GM23338 (cell line): ENCODE data around the gene IQCE. TPM values are rescaled to one million over a fixed set of nuclear protein-coding genes. Genes with fewer than 3 reads are reported as not detected.

Experiments
- ATAC-seq: fragments of 200-7000 bp; cut with Tn5 transposase; 3 replicates; pipeline ENCODE4 v1.9.1; 2020
- DNase-seq: peaks from one replicate; pipeline ENCODE4 v3.0.0-alpha.2; 2015; ENCODE audit warnings: low spot score
- H2AFZ ChIP-seq: fragments of 200-600 bp; sonication (generic); 2 replicates; pipeline ENCODE4 v1.8.0; 2016; ENCODE audit warnings: antibody characterized with exemption, mild to moderate bottlenecking, moderate library complexity
- H3F3A ChIP-seq: fragments of 200-600 bp; sonication (generic); replicated peaks from 2 replicates; pipeline ENCODE4 v1.8.0; 2017; ENCODE audit warnings: antibody characterized with exemption, mixed run types, low read depth
- H3K27ac ChIP-seq: fragments of 200-600 bp; sonication (generic); 2 replicates; pipeline ENCODE4 v1.6.1; 2016; ENCODE audit warnings: low read depth
- H3K27me3 ChIP-seq: fragments of 200-600 bp; sonication (generic); 2 replicates; pipeline ENCODE4 v1.8.0; 2016; ENCODE audit warnings: mild to moderate bottlenecking, mixed run types, moderate library complexity; ENCODE audit not compliant: insufficient read depth
- H3K36me3 ChIP-seq: fragments of 200-600 bp; sonication (generic); 2 replicates; pipeline ENCODE4 v1.8.0; 2016; ENCODE audit warnings: mild to moderate bottlenecking; ENCODE audit not compliant: insufficient read depth
- H3K4me1 ChIP-seq: fragments of 200-600 bp; sonication (generic); 2 replicates; pipeline ENCODE4 v1.8.0; 2016; ENCODE audit warnings: mild to moderate bottlenecking, moderate library complexity; ENCODE audit not compliant: insufficient read depth
- H3K4me2 ChIP-seq: fragments of 200-600 bp; sonication (generic); 2 replicates; pipeline ENCODE4 v1.7.1; 2017; ENCODE audit warnings: mixed run types
- H3K4me3 ChIP-seq: fragments of 200-600 bp; sonication (generic); 2 replicates; pipeline ENCODE4 v1.6.1; 2016; ENCODE audit warnings: mixed run types
- H3K79me2 ChIP-seq: fragments of 200-600 bp; sonication (generic); replicated peaks from 2 replicates; pipeline ENCODE4 v1.8.0; 2017; ENCODE audit warnings: mild to moderate bottlenecking; ENCODE audit not compliant: insufficient read depth
- H3K9me2 ChIP-seq: fragments of 200-600 bp; sonication (generic); 2 replicates; pipeline ENCODE4 v1.8.0; 2017; ENCODE audit not compliant: insufficient read depth
- H4K20me1 ChIP-seq: fragments of 200-600 bp; sonication (generic); replicated peaks from 2 replicates; pipeline ENCODE4 v1.8.0; 2017; ENCODE audit warnings: mild to moderate bottlenecking; ENCODE audit not compliant: insufficient read depth
- H3K27ac Mint-ChIP-seq: 2 replicates; pipeline ENCODE4 v1.8.0; 2020; ENCODE audit warnings: inconsistent platforms, mild to moderate bottlenecking, moderate library complexity, mixed read lengths
- H3K27me3 Mint-ChIP-seq: 3 replicates; pipeline ENCODE4 v1.8.0; 2022; ENCODE audit warnings: low read depth, mild to moderate bottlenecking, moderate library complexity, mixed read lengths, inconsistent platforms; ENCODE audit not compliant: insufficient read depth, poor library complexity
- H3K36me3 Mint-ChIP-seq: 3 replicates; pipeline ENCODE4 v1.8.0; 2021; ENCODE audit warnings: low read depth, mild to moderate bottlenecking, inconsistent platforms, moderate library complexity, mixed read lengths
- H3K4me1 Mint-ChIP-seq: 3 replicates; pipeline ENCODE4 v1.8.0; 2020; ENCODE audit warnings: mild to moderate bottlenecking, inconsistent platforms, mixed read lengths
- H3K4me3 Mint-ChIP-seq: 3 replicates; pipeline ENCODE4 v1.8.0; 2021; ENCODE audit warnings: moderate library complexity, mild to moderate bottlenecking, inconsistent platforms, mixed read lengths
- H3K9me3 Mint-ChIP-seq: 3 replicates; pipeline ENCODE4 v1.8.0; 2020; ENCODE audit warnings: moderate library complexity, mild to moderate bottlenecking, inconsistent platforms, mixed read lengths
- NANOG ChIP-seq: IDR thresholded peaks from 2 replicates; pipeline ENCODE4 v1.6.1; 2016; ENCODE audit warnings: antibody characterized with exemption, borderline replicate concordance
- polyA plus RNA-seq: library from polyadenylated mRNA; unstranded; fragments of >200 nt; fragmentation: Nextera tagmentation; extraction: Ambion mirVana; gene quantifications from 2 replicates; pipeline ENCODE4 v1.2.1, GENCODE V29; 2016
- total RNA-seq: library from RNA; depleted of rRNA; stranded (reverse); fragments of >200 nt; shearing (Covaris generic); gene quantifications from 2 replicates; pipeline ENCODE4 v1.2.3, GENCODE V29; 2014
- TF ChIP-seq, protein P1 (sequence below): fragments of 250-450 bp; sonication (Bioruptor Pico); IDR thresholded peaks from 2 replicates; pipeline ENCODE4 v1.5.0; 2020; ENCODE audit warnings: mild to moderate bottlenecking, moderate library complexity

IQCE gene
- total and polyA plus RNA-seq, 2 experiments from 2014 or later, result 5.0 to 7.7 TPM

DNA sequence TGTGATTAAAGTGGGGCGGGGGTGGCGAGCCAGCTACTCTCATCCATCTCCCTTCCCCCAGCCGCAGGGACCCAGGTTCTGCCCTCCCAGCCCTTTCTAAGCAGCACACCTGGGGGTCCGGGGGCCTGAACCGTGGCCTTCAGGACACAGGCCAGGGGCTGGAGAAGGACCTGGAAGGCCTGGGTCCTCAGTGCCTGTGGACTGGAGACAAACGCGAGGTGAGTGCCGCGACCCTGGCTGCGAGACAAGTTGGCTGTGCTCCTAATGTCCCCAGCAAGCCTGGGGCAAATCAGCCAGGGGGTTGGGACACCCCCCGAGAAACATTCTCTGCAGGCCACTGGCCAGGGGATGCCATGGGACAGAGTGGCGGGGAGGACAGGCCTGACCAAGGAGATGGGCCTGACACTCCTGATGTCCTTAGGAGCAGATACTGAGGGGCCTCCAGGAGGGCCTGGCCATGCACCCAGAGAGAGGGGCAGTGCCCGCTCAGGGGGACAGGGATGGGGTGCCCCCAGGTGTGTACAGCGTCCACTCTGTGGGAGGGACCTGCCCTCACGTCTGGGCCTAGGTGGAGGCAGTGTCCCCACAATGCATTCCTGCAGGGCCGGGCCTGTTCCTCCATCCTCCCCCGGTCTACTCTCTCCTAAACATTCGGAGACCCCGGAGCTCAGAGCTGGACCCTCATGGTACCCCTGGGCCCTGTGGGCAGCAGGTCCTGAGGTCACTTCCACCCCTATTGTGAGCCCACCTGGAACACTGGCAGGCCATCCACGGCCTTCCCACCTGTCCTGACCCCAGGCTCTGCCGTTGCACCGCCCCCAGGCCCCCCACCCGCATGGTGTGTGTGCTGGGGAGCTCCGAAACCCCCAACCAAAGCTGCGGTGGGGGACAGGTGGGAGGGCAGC is 16.5 kb upstream of the IQCE start (continued):
- TF ChIP-seq, protein P1, sequence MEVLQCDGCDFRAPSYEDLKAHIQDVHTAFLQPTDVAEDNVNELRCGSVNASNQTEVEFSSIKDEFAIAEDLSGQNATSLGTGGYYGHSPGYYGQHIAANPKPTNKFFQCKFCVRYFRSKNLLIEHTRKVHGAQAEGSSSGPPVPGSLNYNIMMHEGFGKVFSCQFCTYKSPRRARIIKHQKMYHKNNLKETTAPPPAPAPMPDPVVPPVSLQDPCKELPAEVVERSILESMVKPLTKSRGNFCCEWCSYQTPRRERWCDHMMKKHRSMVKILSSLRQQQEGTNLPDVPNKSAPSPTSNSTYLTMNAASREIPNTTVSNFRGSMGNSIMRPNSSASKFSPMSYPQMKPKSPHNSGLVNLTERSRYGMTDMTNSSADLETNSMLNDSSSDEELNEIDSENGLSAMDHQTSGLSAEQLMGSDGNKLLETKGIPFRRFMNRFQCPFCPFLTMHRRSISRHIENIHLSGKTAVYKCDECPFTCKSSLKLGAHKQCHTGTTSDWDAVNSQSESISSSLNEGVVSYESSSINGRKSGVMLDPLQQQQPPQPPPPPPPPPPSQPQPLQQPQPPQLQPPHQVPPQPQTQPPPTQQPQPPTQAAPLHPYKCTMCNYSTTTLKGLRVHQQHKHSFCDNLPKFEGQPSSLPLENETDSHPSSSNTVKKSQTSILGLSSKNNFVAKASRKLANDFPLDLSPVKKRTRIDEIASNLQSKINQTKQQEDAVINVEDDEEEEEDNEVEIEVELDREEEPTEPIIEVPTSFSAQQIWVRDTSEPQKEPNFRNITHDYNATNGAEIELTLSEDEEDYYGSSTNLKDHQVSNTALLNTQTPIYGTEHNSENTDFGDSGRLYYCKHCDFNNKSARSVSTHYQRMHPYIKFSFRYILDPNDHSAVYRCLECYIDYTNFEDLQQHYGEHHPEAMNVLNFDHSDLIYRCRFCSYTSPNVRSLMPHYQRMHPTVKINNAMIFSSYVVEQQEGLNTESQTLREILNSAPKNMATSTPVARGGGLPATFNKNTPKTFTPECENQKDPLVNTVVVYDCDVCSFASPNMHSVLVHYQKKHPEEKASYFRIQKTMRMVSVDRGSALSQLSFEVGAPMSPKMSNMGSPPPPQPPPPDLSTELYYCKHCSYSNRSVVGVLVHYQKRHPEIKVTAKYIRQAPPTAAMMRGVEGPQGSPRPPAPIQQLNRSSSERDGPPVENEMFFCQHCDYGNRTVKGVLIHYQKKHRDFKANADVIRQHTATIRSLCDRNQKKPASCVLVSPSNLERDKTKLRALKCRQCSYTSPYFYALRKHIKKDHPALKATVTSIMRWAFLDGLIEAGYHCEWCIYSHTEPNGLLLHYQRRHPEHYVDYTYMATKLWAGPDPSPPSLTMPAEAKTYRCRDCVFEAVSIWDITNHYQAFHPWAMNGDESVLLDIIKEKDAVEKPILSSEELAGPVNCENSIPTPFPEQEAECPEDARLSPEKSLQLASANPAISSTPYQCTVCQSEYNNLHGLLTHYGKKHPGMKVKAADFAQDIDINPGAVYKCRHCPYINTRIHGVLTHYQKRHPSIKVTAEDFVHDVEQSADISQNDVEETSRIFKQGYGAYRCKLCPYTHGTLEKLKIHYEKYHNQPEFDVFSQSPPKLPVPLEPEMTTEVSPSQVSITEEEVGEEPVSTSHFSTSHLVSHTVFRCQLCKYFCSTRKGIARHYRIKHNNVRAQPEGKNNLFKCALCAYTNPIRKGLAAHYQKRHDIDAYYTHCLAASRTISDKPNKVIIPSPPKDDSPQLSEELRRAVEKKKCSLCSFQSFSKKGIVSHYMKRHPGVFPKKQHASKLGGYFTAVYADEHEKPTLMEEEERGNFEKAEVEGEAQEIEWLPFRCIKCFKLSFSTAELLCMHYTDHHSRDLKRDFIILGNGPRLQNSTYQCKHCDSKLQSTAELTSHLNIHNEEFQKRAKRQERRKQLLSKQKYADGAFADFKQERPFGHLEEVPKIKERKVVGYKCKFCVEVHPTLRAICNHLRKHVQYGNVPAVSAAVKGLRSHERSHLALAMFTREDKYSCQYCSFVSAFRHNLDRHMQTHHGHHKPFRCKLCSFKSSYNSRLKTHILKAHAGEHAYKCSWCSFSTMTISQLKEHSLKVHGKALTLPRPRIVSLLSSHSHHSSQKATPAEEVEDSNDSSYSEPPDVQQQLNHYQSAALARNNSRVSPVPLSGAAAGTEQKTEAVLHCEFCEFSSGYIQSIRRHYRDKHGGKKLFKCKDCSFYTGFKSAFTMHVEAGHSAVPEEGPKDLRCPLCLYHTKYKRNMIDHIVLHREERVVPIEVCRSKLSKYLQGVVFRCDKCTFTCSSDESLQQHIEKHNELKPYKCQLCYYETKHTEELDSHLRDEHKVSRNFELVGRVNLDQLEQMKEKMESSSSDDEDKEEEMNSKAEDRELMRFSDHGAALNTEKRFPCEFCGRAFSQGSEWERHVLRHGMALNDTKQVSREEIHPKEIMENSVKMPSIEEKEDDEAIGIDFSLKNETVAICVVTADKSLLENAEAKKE (CRISPR knock-in tag), result no peak

DNA sequence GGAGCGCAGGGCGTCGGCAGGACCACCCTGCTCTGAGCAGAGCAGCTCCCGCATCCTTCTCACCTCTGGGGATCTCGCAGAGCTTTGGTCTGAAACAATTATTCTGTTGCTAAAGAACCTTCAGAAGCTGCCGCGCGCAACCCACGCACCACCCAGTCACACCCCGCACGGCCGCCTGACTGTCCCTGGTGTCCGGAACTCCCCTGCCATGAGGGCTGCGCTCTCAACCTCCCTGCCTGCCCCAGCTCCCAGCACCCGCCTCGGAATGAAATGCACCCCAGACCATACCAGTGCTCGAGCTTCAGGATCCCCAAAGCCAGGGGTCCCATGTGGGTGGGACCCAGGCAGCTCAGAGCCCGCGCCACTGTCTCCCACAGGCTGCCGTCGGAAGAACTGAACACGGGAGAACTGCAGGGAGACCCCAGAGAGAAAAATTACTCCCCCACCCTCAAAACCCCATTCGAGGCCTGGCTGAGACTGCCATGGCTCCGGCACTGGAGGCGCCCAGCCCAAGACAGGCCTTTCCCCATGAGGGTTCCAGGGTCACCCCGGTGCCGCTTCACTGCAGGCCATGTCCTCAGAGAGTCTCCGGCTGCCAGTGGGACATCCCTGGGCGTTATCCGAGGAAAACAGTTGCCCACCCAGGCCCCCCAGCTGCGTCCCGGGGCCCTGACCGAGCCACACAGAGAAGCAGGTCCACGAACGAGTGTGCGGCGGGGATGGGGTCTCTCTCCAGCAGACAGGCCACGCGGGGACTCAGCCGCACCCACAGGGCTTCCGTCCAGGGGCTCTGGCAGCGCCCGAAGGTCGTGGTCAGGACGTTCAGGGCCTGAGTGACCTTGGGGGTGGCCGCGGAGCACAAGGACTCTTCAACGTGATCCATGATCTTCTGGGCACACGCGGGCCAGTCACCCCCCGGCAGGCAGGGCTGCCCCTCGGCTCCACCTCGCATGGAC is 15.6 kb upstream of the IQCE start:
- Mint-ChIP-seq H3K4me3 (no peak overlapping the region), H3K36me3 (peaks cover 40% of the 10 kb centered on the region), H3K27me3 (peaks cover 2% of the 10 kb centered on the region), H3K4me1 (no peaks in the 10 kb centered on the region), H3K27ac (no peak overlapping the region), H3K9me3 (no peaks in the 10 kb centered on the region)
- Histone ChIP-seq H3K36me3 (no peaks in the 10 kb centered on the region; the same call in 1 of the 2 replicates), H3F3A (0 out of 2 replicates have a peak, but pooled peaks cover 8% of the 10 kb centered on the region), H3K27ac (no peak overlapping the region), H3K9me2 (no peaks in the 10 kb centered on the region), H3K4me2 (no peak overlapping the region), H3K4me1 (no peaks in the 10 kb centered on the region), H2AFZ (no peak overlapping the region), H4K20me1 (peaks cover 3% of the 10 kb centered on the region; the same call in 1 of the 2 replicates), H3K4me3 (no peak overlapping the region), H3K79me2 (no peaks in the 10 kb centered on the region), H3K27me3 (no peaks in the 10 kb centered on the region)
- no peak for TF ChIP-seq NANOG
- DNase-seq, result no peak
- ATAC-seq, result no peak
